ENCODE measurements around the gene DDN.

Gene DDN

GRCh38 chr12:48965298-48965838 lies 33.8 kb downstream of the DDN start:
- TF ChIP-seq CTCF (IDR thresholded peaks at IDR 0.05; ENCODE audit: insufficient read depth, low read depth, low read length, missing control alignments) = no peak
- H3K4me3 ChIP-seq (ENCODE audit: low read depth, low read length) = no peak overlapping the region
- DNase-seq (ENCODE audit: low read depth) = no peak

- DNase-seq (ENCODE audit: low read depth) = no peak
- TF ChIP-seq CTCF (IDR thresholded peaks at IDR 0.05; ENCODE audit: insufficient read depth, low read depth, low read length, missing control alignments) = no peak
- H3K4me3 ChIP-seq (ENCODE audit: low read depth, low read length) = no peak overlapping the region
Observed at GRCh38 chr12:48961801-48962200, 37.4 kb downstream of the DDN start.

- DNase-seq (ENCODE audit: low read depth) = no peak
- no peak overlapping the region for H3K4me3 ChIP-seq (ENCODE audit: low read depth, low read length)
- no peak for TF ChIP-seq CTCF (IDR thresholded peaks at IDR 0.05; ENCODE audit: insufficient read depth, low read depth, low read length, missing control alignments)
Observed at GRCh38 chr12:48961331-48961730, 37.8 kb downstream of the DDN start.

GRCh38 chr12:48960834-48961233 lies 38.3 kb downstream of the DDN start:
- no peak for TF ChIP-seq CTCF (IDR thresholded peaks at IDR 0.05; ENCODE audit: insufficient read depth, low read depth, low read length, missing control alignments)
- no peak overlapping the region for H3K4me3 ChIP-seq (ENCODE audit: low read depth, low read length)
- no peak for DNase-seq (ENCODE audit: low read depth)

GRCh38 chr12:48958049-48958388 lies 41.2 kb downstream of the DDN start:
- no peak for DNase-seq (ENCODE audit: low read depth)
- H3K4me3 ChIP-seq (ENCODE audit: low read depth, low read length) = peak overlapping the region; percentile 90
- no peak for TF ChIP-seq CTCF (IDR thresholded peaks at IDR 0.05; ENCODE audit: insufficient read depth, low read depth, low read length, missing control alignments)

- peak; percentile 96 for DNase-seq (ENCODE audit: low read depth)
- no peak for TF ChIP-seq CTCF (IDR thresholded peaks at IDR 0.05; ENCODE audit: insufficient read depth, low read depth, low read length, missing control alignments)
- peak within 1 kb of the TSS; percentile 90 for H3K4me3 ChIP-seq (ENCODE audit: low read depth, low read length)
Observed at GRCh38 chr12:48957141-48958048, 41.8 kb downstream of the DDN start, which contains the start of gene ARF3. TSS of gene ARF3 (minus strand) at chr12:48957487. CDS start at chr12:48941095, 16,392 bp downstream.
